ENCODE data around the gene SLC6A6.

DNA sequence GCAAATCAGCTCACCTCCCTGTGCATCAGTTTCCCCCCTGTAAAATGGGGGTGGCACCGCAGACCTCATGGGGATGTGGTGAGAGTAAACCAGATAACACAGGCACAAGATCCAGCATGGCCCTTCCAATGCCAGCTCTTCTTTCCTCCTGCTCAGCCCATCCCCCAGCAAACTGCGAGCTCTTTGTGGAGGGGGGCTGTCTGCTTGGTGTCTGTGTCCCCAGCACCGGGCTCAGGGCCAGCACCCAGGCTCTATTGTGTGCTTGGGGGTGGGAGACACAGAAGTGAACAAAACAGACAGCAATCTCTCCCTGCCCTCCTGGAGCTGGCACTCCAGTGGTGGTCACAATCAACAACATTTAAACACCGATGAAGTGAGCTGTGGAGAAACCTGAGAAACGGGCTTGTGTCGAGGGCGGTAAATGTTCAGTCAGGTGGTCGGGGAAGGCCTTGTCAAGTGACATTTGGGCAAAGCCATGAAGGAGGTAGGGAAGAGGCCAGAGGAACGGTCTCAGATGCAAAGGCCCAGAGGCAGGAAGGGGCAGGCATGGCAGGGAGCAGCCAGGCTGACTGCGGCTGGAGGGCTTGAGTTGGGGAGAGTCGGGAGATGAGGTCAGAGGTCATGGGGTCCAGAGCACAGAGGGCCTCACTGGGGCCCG, 109.3 kb downstream of the SLC6A6 start:
- TF ChIP-seq, protein P1, sequence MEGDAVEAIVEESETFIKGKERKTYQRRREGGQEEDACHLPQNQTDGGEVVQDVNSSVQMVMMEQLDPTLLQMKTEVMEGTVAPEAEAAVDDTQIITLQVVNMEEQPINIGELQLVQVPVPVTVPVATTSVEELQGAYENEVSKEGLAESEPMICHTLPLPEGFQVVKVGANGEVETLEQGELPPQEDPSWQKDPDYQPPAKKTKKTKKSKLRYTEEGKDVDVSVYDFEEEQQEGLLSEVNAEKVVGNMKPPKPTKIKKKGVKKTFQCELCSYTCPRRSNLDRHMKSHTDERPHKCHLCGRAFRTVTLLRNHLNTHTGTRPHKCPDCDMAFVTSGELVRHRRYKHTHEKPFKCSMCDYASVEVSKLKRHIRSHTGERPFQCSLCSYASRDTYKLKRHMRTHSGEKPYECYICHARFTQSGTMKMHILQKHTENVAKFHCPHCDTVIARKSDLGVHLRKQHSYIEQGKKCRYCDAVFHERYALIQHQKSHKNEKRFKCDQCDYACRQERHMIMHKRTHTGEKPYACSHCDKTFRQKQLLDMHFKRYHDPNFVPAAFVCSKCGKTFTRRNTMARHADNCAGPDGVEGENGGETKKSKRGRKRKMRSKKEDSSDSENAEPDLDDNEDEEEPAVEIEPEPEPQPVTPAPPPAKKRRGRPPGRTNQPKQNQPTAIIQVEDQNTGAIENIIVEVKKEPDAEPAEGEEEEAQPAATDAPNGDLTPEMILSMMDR (IDR thresholded peaks at IDR 0.05; ENCODE audit: low read length): no peak
- TF ChIP-seq EZH2 (IDR thresholded peaks at IDR 0.05; ENCODE audit: borderline replicate concordance, low read length): no peak

Data from OCI-LY1 (cell line).